Kidney (tissue), 14 donors: Measurements from ENCODE around the gene HORMAD1. TPM values are rescaled to one million over a fixed set of nuclear protein-coding genes. Genes with fewer than 3 reads are reported as not detected.

Experiments used
- DNase-seq, 5 donors: peaks; one replicate each; pipeline ENCODE4 v3.0.0-alpha.2; 2013 to 2020
- FAIRE-seq: peaks from 2 replicates; lab custom pipeline; 2012; peaks lifted over from hg19 to GRCh38; lab: Jason Lieb, UNC
- H3K27ac ChIP-seq, 2 donors: one replicate each; pipeline ENCODE4 v1.7.0; 2013; ENCODE audit warnings: low read depth in 2 of 2, low read length in 2 of 2, inconsistent platforms in 1 of 2
- H3K27me3 ChIP-seq: one replicate; pipeline ENCODE4 v1.7.1; 2013; ENCODE audit warnings: low read length, inconsistent platforms; ENCODE audit not compliant: control insufficient read depth, insufficient read depth
- H3K36me3 ChIP-seq, 3 donors: one replicate each; pipeline versions ENCODE4 v1.7.0 to v1.7.1; 2013; ENCODE audit warnings: low read length in 3 of 3, control low read depth in 1 of 3, inconsistent platforms in 1 of 3; ENCODE audit not compliant: insufficient read depth in 3 of 3, control insufficient read depth in 2 of 3
- H3K4me1 ChIP-seq, 3 donors: one replicate each; pipeline versions ENCODE4 v1.7.0 to v1.7.1; 2013; ENCODE audit warnings: low read length in 3 of 3, inconsistent platforms in 1 of 3, low read depth in 1 of 3; ENCODE audit not compliant: control insufficient read depth in 2 of 3, insufficient read depth in 2 of 3
- H3K4me3 ChIP-seq, 3 donors: one replicate each; pipeline versions ENCODE4 v1.7.0 to v1.8.1; 2013; ENCODE audit warnings: low read length in 3 of 3, control low read depth in 1 of 3, inconsistent platforms in 1 of 3
- H3K9ac ChIP-seq, 3 donors: one replicate each; pipeline versions ENCODE4 v1.7.0 to v1.7.1; 2013; ENCODE audit warnings: low read length in 3 of 3, control low read depth in 1 of 3, inconsistent platforms in 1 of 3
- H3K9me3 ChIP-seq, 3 donors: one replicate each; pipeline versions ENCODE4 v1.7.0 to v1.7.1; 2013; ENCODE audit warnings: low read length in 3 of 3, control low read depth in 1 of 3, inconsistent platforms in 1 of 3; ENCODE audit not compliant: control insufficient read depth in 2 of 3, insufficient read depth in 1 of 3
- intact Hi-C: fragments of 100-400 bp; cut with DNase I; formaldehyde crosslinking; loops from one replicate; pipeline ENCODE4 v1.11.1; 2022
- polyA plus RNA-seq: library from polyadenylated mRNA; stranded (reverse); fragments of 350-450 nt; fragmentation: Illumina TruSeq; extraction: RNeasy Lipid Tissue Mini Kit (QIAGEN cat#74804); gene quantifications from one replicate; pipeline ENCODE4 v1.2.3, GENCODE V29; 2014; ENCODE audit warnings: low read depth, low replicate concordance; ENCODE audit not compliant: insufficient read depth
- total RNA-seq: library from RNA; stranded (reverse); fragmentation: NEBNext Ultra II Directional; extraction: Animal tissue kit (Norgen Biotek cat#: 25700); gene quantifications from one replicate; pipeline ENCODE4 v1.2.1, GENCODE V29; 2021
- TF ChIP-seq, protein P1 (sequence below): IDR thresholded peaks from 3 replicates; pipeline ENCODE4 v1.5.1; 2012; ENCODE audit warnings: mild to moderate bottlenecking, moderate library complexity, borderline replicate concordance; ENCODE audit not compliant: insufficient read depth; ENCODE audit errors: extremely low read depth
- donor health status: control.
- donor health status: control.
- donor health status: control.
- donor health status: control.
- donor health status: control.
- donor health status: DM: yes; HTN: yes; CAD: no.
- donor health status: Normal renal cell carcinoma (clear cell type).

The HORMAD1 gene
- total and polyA plus RNA-seq, 2 donors from 2014 or later: 0.13 TPM; not detected in 1

DNA sequence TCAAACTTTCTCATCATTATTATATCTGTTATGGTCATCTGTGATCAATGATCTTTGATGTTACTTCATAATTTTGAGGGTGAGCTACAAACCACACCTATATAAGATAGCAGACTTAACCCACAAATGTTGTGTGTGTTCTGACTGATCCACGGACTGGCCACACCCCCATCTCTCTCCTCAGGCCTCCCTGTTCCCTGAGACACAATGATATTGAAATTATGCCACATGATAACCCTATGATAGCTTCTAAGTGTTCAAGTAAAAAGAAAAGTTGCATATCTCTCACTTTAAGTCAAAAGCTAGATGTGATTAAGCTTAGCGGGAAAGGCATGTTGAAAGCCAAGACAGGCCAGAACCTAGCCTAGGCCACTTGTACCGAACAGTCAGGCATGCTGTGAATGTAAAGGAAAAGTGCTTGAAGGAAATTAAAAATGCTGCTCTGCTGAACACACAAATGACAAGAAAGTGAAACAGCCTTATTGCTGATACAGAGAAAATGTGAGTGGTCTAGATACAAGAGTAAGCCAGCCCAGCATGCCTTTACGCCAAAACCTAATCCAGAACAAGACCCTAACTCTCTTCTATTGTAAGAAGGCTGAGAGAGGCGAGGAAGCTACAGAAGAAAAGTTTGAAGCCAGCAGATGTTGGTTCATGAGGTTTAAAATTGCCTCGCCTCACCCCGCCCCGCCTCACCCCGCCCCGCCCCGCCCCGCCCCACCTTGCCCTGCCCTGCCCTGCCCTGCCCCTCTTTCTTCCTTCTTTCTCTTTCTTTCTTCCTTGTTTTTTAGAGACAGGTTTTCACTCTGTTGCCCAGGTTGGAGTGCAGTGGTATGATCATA lies 28.4 kb upstream of the HORMAD1 start:
- Histone ChIP-seq H3K9ac (no peak overlapping the region), H3K27me3 (no peaks in the 10 kb centered on the region), H3K36me3 (no peaks in the 10 kb centered on the region), H3K4me1 (no peaks in the 10 kb centered on the region), H3K4me3 (no peak overlapping the region), H3K27ac (no peak overlapping the region), H3K9me3 (no peaks in the 10 kb centered on the region)
- TF ChIP-seq, protein P1, sequence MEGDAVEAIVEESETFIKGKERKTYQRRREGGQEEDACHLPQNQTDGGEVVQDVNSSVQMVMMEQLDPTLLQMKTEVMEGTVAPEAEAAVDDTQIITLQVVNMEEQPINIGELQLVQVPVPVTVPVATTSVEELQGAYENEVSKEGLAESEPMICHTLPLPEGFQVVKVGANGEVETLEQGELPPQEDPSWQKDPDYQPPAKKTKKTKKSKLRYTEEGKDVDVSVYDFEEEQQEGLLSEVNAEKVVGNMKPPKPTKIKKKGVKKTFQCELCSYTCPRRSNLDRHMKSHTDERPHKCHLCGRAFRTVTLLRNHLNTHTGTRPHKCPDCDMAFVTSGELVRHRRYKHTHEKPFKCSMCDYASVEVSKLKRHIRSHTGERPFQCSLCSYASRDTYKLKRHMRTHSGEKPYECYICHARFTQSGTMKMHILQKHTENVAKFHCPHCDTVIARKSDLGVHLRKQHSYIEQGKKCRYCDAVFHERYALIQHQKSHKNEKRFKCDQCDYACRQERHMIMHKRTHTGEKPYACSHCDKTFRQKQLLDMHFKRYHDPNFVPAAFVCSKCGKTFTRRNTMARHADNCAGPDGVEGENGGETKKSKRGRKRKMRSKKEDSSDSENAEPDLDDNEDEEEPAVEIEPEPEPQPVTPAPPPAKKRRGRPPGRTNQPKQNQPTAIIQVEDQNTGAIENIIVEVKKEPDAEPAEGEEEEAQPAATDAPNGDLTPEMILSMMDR: no peak
- intact Hi-C loops: no loop called here
- DNase-seq (no peak), FAIRE-seq (no peak)

DNA sequence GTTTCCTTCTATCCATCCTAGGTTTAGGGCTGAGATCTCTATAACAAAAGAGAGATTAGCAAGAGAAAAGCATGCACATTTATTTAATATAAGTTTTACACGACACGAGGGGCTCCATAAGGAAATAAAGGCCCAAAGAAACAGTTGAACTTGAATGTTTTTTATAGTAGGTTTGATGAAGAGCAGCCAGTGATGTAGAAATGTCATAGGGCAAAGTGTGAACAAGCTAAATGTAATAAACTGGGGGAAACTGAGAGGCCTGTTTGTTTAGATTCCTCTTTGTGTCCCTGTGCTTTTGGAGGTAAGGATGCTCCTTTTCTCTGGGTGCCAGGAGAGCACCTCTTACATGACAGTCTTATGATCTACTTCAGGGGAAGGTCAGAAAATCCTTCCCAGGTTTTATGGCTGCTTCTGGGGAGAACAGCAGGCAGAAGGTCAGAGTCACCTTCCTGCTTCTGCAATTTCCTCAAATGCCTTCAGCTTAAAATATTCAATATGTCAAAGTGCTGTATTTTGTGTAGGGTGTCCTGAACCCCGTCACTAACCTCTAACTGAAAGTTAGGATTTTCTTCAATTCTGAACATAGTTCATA lies 9.5 kb upstream of the HORMAD1 start:
- FAIRE-seq: no peak

DNA sequence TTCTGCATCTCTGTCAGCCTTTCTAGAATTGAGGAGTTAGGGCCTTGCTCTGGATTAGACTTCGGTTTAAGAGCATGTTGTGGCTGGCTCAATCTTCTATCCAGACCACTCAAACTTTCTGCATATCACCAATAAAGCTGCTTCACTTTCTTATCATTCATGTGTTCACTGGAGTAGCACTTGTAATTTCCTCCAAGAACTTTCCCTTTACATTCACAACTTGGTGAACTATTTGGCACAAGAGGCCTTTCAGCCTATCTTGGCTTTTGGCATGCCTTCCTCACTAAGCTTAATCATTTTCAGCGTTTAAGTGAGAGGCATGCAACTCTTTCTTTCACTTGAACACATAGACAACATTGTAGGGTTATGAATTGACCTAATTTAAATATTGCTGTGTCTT lies 3.6 kb upstream of the HORMAD1 start:
- H3K36me3 ChIP-seq: no peaks in the 10 kb centered on the region
- FAIRE-seq (no peak), DNase-seq (no peak)
- H3K9ac ChIP-seq: no peak overlapping the region
- H3K9me3 ChIP-seq: no peaks in the 10 kb centered on the region
- H3K4me1 ChIP-seq: no peaks in the 10 kb centered on the region
- TF ChIP-seq, protein P1: no peak
- no peak overlapping the region for H3K4me3 ChIP-seq
- H3K27me3 ChIP-seq: no peaks in the 10 kb centered on the region
- intact Hi-C loops: no loop called here
- H3K27ac ChIP-seq: no peak overlapping the region

More for the DNA sequence above, 9.5 kb upstream of the HORMAD1 start:
- Histone ChIP-seq H3K27ac (no peak overlapping the region), H3K4me1 (no peaks in the 10 kb centered on the region), H3K9ac (no peak overlapping the region), H3K36me3 (no peaks in the 10 kb centered on the region), H3K4me3 (no peak overlapping the region), H3K27me3 (no peaks in the 10 kb centered on the region), H3K9me3 (no peaks in the 10 kb centered on the region)
- intact Hi-C loops: no loop called here
- TF ChIP-seq, protein P1: no peak
- DNase-seq: no peak
